GM04503 (cell line): ENCODE data around the gene LMX1B.

Source experiments
- DNase-seq: peaks from one replicate; pipeline ENCODE4 v3.0.0-alpha.2; 2012; ENCODE audit warnings: low read depth

LMX1B gene

GRCh38 chr9:126604059-126605055 lies 9.4 kb upstream of the LMX1B start:
- no peak for DNase-seq

- DNase-seq: no peak
Observed at GRCh38 chr9:126605792-126606482, 7.8 kb upstream of the LMX1B start.

GRCh38 chr9:126606483-126606870 lies 7.3 kb upstream of the LMX1B start:
- DNase-seq: no peak

- no peak for DNase-seq
Observed at GRCh38 chr9:126607086-126607485, 6.6 kb upstream of the LMX1B start.

GRCh38 chr9:126607731-126608130 lies 6.0 kb upstream of the LMX1B start:
- no peak for DNase-seq

GRCh38 chr9:126608551-126608950 lies 5.2 kb upstream of the LMX1B start:
- no peak for DNase-seq

GRCh38 chr9:126609191-126609590 lies 4.5 kb upstream of the LMX1B start:
- DNase-seq: no peak

GRCh38 chr9:126609711-126610388 lies 3.9 kb upstream of the LMX1B start:
- DNase-seq: no peak

GRCh38 chr9:126611193-126611591 lies 2.5 kb upstream of the LMX1B start:
- no peak for DNase-seq

GRCh38 chr9:126611592-126612325 lies 2.0 kb upstream of the LMX1B start:
- DNase-seq: no peak

GRCh38 chr9:126612326-126612812 lies 1.4 kb upstream of the LMX1B start:
- DNase-seq: no peak

- DNase-seq: no peak
Observed at GRCh38 chr9:126612813-126613641, 701 bp upstream of the LMX1B start.

GRCh38 chr9:126614088-126614454 lies 343 bp downstream of the LMX1B start:
- DNase-seq: no peak

GRCh38 chr9:126614455-126615244 lies 922 bp downstream of the LMX1B start:
- no peak for DNase-seq

GRCh38 chr9:126615245-126615790 lies 1.6 kb downstream of the LMX1B start:
- DNase-seq: no peak

- no peak for DNase-seq
Observed at GRCh38 chr9:126615791-126616447, 2.2 kb downstream of the LMX1B start.

GRCh38 chr9:126616521-126616976 lies 2.8 kb downstream of the LMX1B start:
- no peak for DNase-seq

- DNase-seq: no peak
Observed at GRCh38 chr9:126617003-126617822, 3.5 kb downstream of the LMX1B start.
